ENCODE data around the gene TBCC. TPM values are rescaled to one million over a fixed set of nuclear protein-coding genes. Genes with fewer than 3 reads are reported as not detected.

TBCC gene
- total and polyA plus RNA-seq, 2 donors from 2014 or later = 17.6 to 21.2 TPM

- H3K4me1 ChIP-seq (ENCODE audit: control insufficient read depth in 2 of 3, insufficient read depth in 2 of 3, low read depth in 1 of 3, low read length in 3 of 3) = peaks cover 4 to 15% (median 14%) of the 10 kb centered on the region in 3 donors
- intact Hi-C loops (cut with DNase I) = no loop called here
- H3K27ac ChIP-seq (ENCODE audit: low read depth in 2 of 2, low read length in 2 of 2) = no peak overlapping the region
- no peak overlapping the region for H3K4me3 ChIP-seq (ENCODE audit: low read length in 3 of 3)
- no peaks in the 10 kb centered on the region for H3K36me3 ChIP-seq (ENCODE audit: control insufficient read depth in 2 of 3, insufficient read depth in 3 of 3, low read length in 3 of 3)
- FAIRE-seq (no peak), DNase-seq (no peak)
- no peaks in the 10 kb centered on the region for H3K9me3 ChIP-seq (ENCODE audit: control insufficient read depth in 2 of 3, insufficient read depth in 1 of 3, low read length in 3 of 3)
- no peaks in the 10 kb centered on the region for H3K27me3 ChIP-seq (ENCODE audit: control insufficient read depth, insufficient read depth, low read length)
- H3K9ac ChIP-seq (ENCODE audit: low read length in 3 of 3) = no peak overlapping the region
- TF ChIP-seq, protein P1, sequence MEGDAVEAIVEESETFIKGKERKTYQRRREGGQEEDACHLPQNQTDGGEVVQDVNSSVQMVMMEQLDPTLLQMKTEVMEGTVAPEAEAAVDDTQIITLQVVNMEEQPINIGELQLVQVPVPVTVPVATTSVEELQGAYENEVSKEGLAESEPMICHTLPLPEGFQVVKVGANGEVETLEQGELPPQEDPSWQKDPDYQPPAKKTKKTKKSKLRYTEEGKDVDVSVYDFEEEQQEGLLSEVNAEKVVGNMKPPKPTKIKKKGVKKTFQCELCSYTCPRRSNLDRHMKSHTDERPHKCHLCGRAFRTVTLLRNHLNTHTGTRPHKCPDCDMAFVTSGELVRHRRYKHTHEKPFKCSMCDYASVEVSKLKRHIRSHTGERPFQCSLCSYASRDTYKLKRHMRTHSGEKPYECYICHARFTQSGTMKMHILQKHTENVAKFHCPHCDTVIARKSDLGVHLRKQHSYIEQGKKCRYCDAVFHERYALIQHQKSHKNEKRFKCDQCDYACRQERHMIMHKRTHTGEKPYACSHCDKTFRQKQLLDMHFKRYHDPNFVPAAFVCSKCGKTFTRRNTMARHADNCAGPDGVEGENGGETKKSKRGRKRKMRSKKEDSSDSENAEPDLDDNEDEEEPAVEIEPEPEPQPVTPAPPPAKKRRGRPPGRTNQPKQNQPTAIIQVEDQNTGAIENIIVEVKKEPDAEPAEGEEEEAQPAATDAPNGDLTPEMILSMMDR (IDR thresholded peaks at IDR 0.05; ENCODE audit: borderline replicate concordance, extremely low read depth, insufficient read depth) = no peak
These were observed 45.9 kb upstream of the TBCC start for GRCh38 chr6:42791706-42792320.

- peak in 1 of 5 donors; percentile 29 for DNase-seq
- peaks cover 4 to 23% (median 15%) of the 10 kb centered on the region in 3 donors for H3K4me1 ChIP-seq (ENCODE audit: control insufficient read depth in 2 of 3, insufficient read depth in 2 of 3, low read depth in 1 of 3, low read length in 3 of 3)
- no peaks in the 10 kb centered on the region for H3K27me3 ChIP-seq (ENCODE audit: control insufficient read depth, insufficient read depth, low read length)
- intact Hi-C loops (cut with DNase I) = no loop called here
- H3K27ac ChIP-seq (ENCODE audit: low read depth in 2 of 2, low read length in 2 of 2) = peak overlapping the region in 1 of 2 donors; percentile 66
- no peaks in the 10 kb centered on the region for H3K9me3 ChIP-seq (ENCODE audit: control insufficient read depth in 2 of 3, insufficient read depth in 1 of 3, low read length in 3 of 3)
- H3K4me3 ChIP-seq (ENCODE audit: low read length in 3 of 3) = no peak overlapping the region
- H3K9ac ChIP-seq (ENCODE audit: low read length in 3 of 3) = no peak overlapping the region
- FAIRE-seq = no peak
- TF ChIP-seq, protein P1 (IDR thresholded peaks at IDR 0.05; ENCODE audit: borderline replicate concordance, extremely low read depth, insufficient read depth) = no peak
- H3K36me3 ChIP-seq (ENCODE audit: control insufficient read depth in 2 of 3, insufficient read depth in 3 of 3, low read length in 3 of 3) = no peaks in the 10 kb centered on the region
These were observed 44.8 kb upstream of the TBCC start for GRCh38 chr6:42790549-42791181.

DNA sequence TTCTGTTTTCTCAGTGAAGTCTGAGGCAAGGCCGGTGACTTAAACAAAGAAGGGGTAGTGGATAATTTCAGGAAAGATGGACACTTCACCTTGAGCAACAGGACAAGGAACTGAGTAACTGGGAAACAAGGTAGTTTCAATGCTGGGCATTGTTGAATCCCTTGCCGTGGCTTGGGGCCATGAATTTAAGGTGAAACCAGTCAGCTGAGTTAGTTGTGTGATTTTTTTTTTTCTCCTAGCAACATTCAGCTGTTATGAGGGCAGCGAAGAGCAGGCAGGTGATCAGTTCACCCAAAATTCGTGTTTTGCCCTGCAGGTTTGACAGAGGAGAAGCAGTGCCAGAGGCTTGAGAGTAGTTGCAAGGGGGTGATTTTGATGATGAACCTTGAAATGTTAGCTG, 42.8 kb upstream of the TBCC start:
- Histone ChIP-seq H3K36me3 (ENCODE audit: control insufficient read depth in 2 of 3, insufficient read depth in 3 of 3, low read length in 3 of 3) (no peaks in the 10 kb centered on the region), H3K4me1 (ENCODE audit: control insufficient read depth in 2 of 3, insufficient read depth in 2 of 3, low read depth in 1 of 3, low read length in 3 of 3) (peaks cover 4 to 23% (median 15%) of the 10 kb centered on the region in 3 donors), H3K27ac (ENCODE audit: low read depth in 2 of 2, low read length in 2 of 2) (no peak overlapping the region), H3K4me3 (ENCODE audit: low read length in 3 of 3) (no peak overlapping the region), H3K27me3 (ENCODE audit: control insufficient read depth, insufficient read depth, low read length) (no peaks in the 10 kb centered on the region), H3K9ac (ENCODE audit: low read length in 3 of 3) (no peak overlapping the region), H3K9me3 (ENCODE audit: control insufficient read depth in 2 of 3, insufficient read depth in 1 of 3, low read length in 3 of 3) (no peaks in the 10 kb centered on the region)
- intact Hi-C loops (cut with DNase I) = no loop called here
- TF ChIP-seq, protein P1 (IDR thresholded peaks at IDR 0.05; ENCODE audit: borderline replicate concordance, extremely low read depth, insufficient read depth) = no peak
- no peak for DNase-seq
- no peak for FAIRE-seq
